ENCODE results near the gene SIRT2.

DNA sequence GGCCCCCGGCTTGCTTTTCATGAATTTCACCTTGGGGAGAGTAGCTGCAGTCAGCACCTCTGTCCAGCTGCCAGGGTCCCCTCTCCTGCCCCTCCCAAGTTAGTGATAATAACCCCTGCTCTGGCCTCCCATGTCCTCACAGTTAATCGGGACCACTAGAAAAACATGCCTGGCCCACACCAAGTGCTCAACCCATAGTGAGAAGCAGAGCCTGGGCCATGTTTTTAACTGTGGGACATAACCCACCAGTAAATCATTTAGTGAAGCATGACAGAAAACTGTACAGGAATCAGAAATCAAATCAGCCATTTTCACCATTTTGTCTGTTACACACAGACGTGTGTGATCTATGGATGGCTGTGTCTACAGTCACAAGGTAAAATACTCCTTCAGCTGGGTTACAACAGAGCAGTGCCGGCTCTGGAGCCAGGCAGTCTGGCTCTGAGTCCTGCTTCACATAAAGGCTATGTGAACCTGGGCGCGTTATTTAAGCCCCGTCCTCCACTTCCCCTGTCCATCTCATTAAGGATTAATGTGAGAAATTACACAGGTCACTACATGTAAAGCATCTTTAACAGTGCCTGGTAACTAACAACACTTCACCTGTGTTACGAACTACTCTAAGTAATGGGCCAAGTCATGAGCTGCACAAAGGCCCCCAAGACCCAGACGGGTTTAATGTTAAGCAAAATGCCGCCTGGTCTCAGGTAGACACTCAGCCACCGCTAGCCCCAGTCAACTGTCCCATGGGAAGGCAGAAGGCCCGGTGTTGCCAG is 60.2 kb downstream of the SIRT2 start:
- TF ChIP-seq, protein P1, sequence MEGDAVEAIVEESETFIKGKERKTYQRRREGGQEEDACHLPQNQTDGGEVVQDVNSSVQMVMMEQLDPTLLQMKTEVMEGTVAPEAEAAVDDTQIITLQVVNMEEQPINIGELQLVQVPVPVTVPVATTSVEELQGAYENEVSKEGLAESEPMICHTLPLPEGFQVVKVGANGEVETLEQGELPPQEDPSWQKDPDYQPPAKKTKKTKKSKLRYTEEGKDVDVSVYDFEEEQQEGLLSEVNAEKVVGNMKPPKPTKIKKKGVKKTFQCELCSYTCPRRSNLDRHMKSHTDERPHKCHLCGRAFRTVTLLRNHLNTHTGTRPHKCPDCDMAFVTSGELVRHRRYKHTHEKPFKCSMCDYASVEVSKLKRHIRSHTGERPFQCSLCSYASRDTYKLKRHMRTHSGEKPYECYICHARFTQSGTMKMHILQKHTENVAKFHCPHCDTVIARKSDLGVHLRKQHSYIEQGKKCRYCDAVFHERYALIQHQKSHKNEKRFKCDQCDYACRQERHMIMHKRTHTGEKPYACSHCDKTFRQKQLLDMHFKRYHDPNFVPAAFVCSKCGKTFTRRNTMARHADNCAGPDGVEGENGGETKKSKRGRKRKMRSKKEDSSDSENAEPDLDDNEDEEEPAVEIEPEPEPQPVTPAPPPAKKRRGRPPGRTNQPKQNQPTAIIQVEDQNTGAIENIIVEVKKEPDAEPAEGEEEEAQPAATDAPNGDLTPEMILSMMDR (IDR thresholded peaks at IDR 0.05): no peak
- no peak for TF ChIP-seq POLR2A (IDR thresholded peaks at IDR 0.05)
